SW 1271 (cell line): ENCODE results near the gene ATP9B.

Experiments used
- DNase-seq, 2 experiments: peaks; one replicate each; lab custom pipeline; 2025; lab: John Stamatoyannopoulos, UW

ATP9B gene, protein sequence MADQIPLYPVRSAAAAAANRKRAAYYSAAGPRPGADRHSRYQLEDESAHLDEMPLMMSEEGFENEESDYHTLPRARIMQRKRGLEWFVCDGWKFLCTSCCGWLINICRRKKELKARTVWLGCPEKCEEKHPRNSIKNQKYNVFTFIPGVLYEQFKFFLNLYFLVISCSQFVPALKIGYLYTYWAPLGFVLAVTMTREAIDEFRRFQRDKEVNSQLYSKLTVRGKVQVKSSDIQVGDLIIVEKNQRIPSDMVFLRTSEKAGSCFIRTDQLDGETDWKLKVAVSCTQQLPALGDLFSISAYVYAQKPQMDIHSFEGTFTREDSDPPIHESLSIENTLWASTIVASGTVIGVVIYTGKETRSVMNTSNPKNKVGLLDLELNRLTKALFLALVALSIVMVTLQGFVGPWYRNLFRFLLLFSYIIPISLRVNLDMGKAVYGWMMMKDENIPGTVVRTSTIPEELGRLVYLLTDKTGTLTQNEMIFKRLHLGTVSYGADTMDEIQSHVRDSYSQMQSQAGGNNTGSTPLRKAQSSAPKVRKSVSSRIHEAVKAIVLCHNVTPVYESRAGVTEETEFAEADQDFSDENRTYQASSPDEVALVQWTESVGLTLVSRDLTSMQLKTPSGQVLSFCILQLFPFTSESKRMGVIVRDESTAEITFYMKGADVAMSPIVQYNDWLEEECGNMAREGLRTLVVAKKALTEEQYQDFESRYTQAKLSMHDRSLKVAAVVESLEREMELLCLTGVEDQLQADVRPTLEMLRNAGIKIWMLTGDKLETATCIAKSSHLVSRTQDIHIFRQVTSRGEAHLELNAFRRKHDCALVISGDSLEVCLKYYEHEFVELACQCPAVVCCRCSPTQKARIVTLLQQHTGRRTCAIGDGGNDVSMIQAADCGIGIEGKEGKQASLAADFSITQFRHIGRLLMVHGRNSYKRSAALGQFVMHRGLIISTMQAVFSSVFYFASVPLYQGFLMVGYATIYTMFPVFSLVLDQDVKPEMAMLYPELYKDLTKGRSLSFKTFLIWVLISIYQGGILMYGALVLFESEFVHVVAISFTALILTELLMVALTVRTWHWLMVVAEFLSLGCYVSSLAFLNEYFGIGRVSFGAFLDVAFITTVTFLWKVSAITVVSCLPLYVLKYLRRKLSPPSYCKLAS

DNA sequence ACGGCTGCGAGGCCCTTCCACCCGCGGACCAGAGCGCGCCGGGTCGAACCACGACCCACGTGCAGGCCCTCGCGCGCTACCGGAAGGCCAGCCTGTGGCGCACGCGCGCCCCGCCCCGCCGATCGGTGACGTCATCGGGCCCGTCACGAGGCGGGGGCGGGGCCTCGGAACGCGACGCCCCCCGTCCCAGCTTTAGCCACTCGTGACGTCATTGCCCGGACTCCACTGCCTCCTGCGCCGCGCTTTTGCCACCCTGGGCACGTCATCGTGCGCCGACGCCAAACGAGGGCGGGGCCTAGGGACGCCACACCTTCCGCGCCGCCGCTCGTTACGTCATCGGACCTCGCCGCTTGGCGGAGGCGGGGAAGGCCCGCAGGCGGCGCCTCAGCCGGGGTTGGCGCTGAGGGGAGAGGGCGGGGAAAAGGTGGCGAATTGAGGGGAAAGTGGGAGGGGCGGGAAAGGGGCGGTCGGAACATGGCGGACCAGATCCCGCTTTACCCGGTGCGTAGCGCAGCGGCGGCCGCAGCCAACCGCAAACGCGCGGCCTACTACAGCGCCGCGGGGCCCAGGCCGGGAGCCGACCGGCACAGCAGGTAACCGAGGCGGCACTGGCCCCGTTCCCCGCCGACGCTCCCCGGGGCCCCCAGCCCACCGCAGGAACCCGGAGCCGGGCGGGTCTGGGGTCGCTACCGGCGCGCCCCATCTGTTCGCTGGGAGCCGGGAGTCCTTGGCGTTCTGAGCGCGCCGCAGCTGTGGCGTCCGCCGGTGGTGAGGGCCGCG is at the start of gene ATP9B:
Gene ATP9B, plus strand, starts transcription at position 458 of the 780 bp plus-strand sequence. Its CDS starts 17 bp downstream, at position 475.
- DNase-seq = peak; percentile 76 to 88

DNA sequence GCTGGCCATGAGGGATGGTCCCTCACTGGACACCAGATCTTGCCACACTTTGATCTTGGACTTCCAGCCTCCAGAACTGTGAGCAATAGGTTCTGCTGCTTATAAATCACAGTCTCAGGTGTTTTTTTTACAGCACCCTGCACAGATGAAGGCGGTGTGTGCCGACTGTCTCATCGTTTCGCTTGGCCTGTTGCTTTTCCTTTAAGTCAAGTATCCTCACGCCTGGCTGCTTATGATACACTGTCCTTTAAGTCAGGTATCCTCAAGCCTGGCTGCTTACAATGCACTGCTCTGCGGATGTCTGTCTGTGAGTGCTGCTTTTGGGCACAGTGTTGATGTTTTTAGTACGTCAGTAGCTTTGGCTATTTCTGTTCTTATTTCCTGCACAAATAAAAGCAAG is 49.3 kb upstream of the ATP9B start:
- no peak for DNase-seq

DNA sequence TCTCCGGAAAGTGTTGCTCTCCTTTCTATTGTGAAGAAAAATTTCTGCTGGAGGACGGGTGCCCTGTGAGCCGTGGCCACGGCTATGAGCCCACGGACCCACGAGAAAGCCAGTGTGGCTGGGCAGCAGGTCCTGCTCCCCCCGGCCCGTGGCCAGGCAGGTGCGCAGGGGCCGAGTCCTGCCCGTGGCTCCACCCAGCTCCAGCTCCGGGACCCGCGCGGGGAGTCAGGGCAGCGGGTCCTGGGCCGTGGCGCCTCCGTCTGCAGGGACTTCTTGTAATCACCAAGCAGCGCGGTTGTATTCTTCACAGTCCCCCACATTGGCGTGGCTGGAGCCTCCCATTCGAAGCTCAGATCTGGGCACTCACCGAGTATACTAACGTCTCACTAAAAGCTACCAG is 46.6 kb upstream of the ATP9B start:
- no peak for DNase-seq

DNA sequence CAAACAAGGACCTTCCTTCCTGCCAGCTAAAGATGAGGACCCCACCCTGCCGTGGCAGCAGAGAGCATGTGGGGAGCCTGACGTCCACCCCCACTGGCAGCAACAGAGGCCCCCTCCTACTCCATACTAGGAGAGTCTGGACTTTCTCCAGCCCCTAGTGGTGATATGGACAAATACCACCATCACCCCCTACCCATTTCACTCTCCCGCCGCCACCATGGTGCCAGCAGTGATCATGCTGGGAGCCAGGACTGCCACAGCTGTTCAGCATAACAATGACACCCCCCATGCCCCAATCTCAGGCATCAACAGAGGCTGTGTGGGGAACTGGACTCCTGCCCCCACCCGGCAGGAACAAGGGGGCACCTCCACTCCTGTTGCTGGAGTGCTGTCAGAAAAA is 42.7 kb upstream of the ATP9B start:
- DNase-seq = no peak

DNA sequence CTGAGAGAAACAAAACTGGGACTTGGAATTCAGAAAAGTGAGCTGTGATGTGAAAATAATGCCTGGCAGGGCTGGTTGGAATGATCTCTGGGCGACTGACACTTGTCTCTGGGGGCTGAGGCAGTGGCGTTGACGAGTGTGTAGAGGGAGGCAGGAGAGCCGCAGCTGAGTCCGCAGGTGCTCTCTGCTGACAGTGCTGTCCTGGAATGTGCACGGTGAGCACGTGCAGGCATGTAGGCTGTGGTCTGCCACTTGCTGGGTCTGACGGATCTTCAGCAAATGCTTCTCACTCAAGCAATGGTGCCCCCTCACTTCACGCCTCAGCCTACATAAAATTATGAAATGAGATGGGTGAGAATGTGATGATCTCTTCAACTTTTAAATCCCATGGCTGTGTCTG is 38.5 kb upstream of the ATP9B start:
- DNase-seq = no peak

DNA sequence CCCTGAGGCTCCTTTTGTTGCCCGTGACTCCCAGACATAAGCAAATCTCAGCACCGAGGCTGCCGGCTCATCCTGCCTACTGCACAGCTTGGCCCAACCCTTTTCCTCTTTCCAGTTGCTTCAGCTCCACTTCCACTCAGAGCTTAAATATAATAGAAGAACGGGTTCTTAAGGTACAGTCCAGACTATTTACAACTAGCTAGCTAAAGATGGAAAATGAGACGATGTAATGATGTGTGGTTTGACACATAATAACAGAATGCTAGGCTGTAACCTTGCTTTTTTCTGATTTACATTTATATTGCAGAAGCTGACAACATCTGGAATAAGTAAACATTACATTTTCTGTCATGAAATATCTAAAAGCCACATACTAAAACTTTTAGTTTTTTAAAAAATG is 26.9 kb upstream of the ATP9B start:
- no peak for DNase-seq

DNA sequence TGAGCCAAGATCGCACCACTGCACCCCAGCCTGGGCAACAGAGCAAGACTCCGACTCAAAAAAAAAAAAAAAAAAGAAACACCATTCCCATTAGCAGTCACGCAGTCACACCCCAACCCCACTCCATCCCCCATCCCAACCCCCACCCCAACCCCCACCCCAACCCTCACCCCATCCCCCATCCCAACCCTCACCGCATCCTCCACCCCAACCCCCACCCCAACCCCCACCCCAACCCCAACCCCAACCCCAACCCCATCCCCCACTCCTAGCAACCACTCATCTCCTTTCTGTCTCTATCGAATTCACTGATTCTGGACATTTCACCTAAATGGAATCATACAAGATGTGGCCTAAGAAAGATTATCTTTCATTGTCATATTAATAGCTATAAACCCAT is 25.9 kb upstream of the ATP9B start:
- DNase-seq = no peak

DNA sequence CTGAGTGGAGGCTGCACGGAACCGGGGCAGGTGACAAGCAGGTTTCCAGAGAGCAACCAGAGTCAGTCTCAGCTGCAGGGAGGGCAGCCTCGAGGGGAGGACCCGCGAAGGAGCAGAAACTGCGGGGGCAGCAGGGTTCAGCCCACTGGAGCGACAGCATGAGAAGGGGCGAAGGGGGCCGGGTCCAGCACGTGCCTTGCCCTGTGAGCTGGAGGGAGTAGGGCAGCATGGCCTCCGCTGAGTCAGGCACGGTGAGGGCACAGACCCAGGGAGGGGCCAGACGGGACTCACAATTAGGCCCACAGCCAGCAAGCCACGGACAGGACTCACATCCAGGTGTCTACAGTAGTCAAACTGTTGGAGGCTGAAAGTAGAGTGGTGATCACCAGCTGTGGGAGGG is 22.7 kb upstream of the ATP9B start:
- no peak for DNase-seq

DNA sequence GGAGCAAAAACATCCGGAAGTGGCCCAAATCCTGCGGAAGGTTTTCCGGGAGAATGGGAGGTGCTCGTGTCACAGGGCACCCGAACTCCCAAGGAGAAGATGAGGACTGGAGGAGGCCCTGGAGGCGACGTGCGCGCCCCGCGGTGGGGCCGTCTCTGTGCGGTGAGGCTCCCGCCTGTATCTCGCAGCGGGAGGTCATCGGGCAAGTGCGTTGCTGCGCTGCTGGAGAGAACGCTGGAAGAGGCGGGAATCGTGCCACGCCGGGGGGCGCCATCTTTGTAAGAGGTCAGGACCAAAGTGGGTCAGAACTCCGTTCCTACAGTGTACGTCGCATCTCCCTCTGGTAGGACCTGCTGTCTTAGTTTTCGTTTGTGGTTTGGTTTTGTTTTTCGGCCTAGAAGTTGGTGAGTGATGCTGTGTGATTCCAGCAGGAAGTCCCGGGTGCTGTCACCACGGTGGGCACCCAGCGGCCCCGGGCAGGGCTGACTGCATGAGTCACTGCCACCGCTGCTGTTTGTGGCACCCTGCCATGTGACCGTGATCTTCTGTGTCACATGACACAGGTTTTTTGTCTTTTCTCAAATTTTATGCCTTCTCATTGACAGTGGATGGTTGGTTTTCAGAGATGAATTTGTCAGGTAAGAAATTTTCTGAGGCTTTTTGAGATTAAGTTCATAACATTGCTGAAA is 21.5 kb upstream of the ATP9B start:
- no peak for DNase-seq

DNA sequence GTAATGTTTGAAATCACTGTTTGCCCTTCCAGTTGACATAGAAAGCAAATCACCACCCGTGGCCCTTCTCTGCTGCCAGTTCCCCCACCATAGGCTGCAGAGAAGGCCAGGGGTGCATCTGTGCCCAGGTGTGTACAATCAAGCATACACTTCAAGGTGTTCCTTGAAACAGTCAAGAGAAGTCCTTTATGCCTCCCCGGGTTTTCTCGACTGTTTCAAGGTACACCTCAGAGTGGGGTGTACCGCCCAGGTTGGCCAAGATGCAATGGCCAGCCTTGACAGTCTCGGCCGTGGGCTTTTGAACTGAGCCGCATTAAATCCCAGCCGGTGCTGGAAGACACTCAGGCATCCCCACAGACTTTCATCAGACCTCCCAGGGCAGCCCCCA is 21.0 kb upstream of the ATP9B start:
- no peak for DNase-seq

DNA sequence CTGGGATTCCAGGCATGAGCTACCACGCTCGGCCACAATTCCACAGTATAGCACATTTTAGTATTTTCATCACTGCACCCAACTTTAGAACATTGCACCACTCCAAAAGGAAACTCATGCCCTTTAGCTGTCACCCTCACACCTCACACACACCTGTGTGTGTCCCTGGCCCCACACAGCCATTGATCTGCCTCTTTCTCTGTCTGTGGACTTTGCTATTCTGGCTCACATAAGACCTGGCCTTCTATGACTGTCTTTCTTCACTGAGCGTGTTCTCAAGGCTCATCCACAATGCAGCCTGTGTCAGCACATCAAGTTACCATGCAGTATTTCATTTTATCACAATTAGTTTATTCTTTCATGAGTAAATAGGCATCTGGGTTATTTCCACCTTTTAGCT is 19.7 kb upstream of the ATP9B start:
- no peak for DNase-seq

DNA sequence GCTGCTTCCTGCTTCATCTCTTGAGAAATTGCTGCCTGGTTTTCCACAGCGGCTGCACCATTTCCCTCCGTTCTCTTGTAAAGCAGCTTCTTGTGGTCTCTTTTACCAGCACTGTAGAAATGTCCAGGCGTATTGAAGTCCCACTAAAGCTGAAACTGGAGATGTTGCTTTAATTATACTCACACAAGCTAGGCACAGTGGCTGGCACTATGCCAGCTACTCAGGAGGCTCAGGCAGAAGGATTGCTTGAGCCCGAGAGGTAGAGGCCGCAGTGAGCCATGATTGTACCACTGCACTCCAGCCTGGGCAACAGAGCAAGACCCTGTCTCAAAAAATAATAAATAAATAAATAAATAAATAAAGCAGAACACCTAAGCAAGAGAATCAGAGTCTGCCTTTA is 19.2 kb upstream of the ATP9B start:
- DNase-seq = no peak

DNA sequence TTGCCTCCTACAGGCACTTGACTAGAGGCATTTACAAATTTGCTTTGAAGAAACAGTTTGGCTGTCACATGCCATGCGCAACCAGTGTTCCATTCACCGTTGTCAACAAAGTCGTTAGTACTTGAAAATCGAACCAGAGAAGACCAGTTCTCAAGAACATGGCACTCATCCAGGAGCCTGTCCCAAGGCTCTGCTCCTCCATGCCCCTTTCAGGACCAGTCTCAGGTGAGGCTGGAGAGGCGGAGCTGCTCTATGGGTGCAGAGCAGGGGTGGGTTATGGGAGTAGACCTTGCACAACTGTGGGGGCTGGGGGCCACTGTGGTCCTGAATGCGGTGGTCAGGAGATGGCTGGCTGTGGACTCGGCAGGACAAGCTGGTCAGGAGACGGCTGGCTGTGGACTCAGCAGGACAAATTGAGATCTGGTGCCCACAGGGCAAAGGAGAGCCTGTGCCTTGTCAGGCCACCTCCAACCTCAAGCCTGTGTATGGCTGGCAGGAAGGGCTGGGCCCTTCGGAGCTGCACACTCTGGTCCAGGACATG is 12.3 kb upstream of the ATP9B start:
- DNase-seq = no peak

DNA sequence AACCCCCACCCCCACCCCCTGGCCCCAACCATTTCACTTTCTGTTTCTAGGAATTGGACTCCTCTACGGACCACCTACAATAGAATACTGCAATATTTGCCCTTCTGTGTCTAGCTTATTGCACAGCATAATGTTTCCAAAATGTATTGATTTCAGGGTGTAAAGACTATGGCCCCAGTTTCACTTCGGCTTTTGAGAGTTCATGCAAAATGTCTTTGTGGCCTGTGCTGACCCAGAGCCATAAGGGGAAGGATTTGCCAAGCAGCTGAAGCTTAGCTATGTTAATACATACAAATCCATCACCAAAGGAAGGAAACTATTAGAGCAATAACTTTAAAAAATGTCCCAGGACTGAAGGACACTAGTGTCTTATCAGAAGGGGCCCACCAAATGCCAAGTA is 11.2 kb upstream of the ATP9B start:
- DNase-seq = no peak

DNA sequence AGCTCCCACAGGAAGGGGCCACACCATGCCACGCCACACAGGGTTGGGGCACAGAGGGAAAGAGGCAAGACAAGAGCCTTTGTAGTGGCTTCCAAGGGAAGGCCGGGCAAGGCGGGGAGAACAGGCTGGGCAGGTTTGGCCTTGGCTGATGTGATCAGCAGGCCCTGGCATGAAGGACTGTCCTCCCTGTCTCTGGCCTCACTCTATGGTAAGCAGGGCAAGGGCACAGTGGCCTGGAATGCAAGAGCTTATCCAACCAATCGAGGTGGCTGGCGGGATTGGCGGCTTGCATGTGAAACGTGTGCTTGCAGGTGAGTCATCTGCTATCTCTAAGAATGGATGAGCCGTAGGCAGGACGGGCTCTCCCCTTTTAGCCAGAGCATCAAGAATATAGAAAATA is 6.4 kb upstream of the ATP9B start:
- DNase-seq = no peak

DNA sequence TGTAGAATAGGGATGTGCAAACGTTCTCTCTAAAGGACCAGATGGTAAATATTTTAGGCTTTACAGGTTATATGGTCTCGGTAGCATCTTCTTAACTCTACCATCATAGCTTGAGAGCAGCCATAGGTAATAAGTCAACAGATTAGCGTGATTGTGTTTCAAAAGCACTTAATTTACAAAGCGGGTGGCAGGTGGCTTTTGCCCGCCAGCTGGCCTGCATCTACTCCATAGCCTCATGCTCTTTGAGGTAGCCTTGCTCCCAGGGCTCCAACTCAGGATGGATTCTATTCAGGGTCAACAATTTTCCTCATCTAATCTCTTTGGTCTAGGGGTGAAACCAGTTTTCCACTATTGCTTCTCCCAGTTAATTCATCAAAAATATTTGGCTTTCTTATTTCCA is 5.0 kb upstream of the ATP9B start:
- no peak for DNase-seq

DNA sequence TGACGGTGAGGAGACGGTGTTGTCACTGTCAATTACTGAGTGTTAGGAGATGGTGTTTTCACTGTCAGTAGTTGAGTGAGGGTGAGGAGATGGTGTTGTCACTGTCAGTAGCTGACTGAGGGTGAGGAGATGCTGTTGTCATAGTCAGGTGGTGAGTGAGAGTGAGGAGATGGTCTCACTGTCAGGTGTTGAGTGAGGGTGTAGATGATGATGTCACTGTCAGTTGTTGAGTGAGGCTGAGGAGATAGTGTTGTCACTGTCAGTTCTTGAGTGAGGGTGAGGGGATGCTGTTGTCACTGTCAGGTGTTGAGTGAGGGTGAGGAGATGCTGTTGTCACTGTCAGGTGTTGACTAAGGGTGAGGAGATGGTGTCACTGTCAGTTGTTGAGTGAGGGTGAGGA is 3.4 kb upstream of the ATP9B start:
- no peak for DNase-seq

DNA sequence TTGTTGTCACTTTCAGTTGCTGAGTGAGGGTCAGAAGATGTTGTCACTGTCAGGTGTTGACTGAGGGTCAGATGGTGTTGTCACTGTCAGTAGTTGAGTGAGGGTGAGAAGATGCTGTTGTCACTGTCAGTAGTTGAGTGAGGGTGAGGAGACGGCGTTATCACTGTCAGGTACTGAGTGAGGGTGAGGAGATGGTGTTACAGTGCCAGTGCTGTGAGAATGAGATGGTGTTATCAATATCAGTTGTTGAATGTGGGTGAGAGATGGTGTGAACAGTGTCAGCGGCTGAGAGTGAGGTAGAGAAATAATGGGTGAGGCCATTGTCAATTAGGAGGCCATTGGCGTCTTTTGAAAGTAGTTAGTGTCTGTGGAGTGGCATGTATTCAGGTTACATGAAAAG is 1.6 kb upstream of the ATP9B start:
- no peak for DNase-seq

DNA sequence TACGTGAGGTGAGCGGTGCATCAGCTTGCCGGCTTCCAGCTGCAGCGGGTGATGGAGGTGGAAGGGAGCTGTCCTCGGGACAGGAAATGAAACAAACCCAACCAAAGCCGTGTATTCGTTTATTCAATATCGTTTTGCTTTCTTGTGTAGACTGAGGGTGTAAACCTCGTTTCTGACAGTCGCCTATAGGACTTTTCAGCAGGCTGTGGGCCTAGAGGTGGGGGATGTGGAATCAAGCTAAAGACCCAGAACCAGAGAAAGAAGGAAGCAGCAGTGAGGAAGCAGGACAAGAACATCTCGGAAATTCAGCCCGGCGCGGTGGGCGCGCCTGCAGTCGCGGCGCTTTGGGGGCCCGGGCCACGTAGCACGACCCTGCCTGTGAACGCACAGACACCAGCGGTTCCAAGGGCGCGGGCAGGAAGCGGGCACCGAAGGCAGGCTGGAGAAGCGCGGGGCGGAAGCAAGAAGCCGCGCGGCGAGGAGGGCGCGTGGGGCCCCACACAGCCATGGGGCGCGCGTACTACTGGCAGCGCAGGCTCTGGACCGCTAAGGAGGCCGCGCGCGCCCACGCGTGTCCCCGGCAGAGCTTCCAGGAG is 755 bp upstream of the ATP9B start:
- DNase-seq = no peak

DNA sequence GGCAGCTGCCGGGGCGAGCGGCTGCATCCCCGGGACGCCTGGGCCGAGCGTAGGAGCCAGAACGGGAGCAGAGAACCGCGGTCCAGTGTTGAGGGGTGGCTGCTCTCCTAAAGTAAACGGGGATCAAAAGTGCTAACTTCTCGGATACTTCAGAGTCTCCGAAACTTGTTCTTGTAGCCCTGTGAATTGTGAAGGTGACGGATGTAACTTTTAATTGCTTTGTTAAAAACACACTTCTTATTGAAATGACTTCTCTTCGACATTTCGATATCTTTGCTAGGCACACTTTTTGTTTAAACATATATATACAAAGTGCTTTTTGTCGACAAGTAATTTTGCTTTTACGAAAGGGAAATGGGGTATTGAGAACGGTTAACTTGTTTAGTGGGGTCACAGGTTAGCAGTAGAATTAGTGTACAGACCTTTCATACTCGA is 540 bp downstream of the ATP9B start:
- DNase-seq = peak in 1 of 2 experiments; percentile 23

DNA sequence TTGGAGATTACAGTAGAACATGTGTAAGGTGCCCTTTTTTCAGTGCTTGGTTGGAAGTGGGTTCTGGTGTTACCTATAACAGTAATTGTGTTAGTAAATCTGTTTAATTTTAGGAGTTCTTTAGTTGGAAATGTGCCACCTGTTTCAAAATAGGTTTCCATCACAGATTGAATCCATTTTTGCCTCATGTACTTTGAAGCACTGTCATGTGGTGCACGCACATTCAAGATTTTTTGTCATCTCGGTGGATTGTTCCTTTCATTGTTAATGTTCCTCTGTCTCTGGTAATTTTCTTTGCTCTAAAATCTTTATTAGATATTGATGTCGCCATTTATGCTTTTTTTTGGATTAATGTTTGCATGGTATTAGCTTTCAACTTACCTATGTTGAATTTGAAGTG is 1.3 kb downstream of the ATP9B start:
- no peak for DNase-seq
